ENCODE data around the gene PAN3. TPM values are rescaled to one million over a fixed set of nuclear protein-coding genes. Genes with fewer than 3 reads are reported as not detected.

The PAN3 gene
- total and polyA plus RNA-seq, 4 donors: 10.3 to 65.4 (median 23.5) TPM

DNA sequence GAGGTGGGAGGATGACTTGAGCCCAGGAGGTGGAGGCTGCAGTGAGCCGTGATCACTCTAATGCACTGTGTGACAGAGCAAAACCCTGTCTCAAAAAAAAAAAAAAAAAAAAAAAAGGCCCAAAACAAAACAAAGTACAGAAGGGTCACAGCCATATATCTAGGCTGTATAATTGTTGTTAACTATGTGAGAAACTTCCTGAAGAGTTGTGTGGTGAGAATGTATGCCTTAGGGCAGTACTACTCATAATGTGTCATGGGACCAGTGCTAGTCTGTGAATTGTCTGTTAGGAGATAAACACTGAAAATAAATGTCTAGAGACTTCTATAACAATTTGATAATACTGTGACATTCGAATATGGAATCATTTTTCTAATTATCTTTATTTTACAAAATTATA lies 43.1 kb downstream of the PAN3 start:
- H3K27me3 ChIP-seq (ENCODE audit: control insufficient read depth in 3 of 3, insufficient read depth in 3 of 3, low read length in 2 of 3): no peaks in the 10 kb centered on the region
- H3K27ac ChIP-seq (ENCODE audit: low read depth in 1 of 2, low read length in 1 of 2): no peak overlapping the region
- H3K4me1 ChIP-seq (ENCODE audit: control insufficient read depth in 5 of 5, insufficient read depth in 5 of 5, low read length in 5 of 5): peaks cover 0 to 1% (median 0%) of the 10 kb centered on the region in 5 donors
- no peaks in the 10 kb centered on the region for H3K9me3 ChIP-seq (ENCODE audit: control insufficient read depth in 4 of 4, insufficient read depth in 3 of 4, low read length in 3 of 4)
- no peak overlapping the region for H3K9ac ChIP-seq (ENCODE audit: insufficient read depth in 1 of 2, low read length in 2 of 2)
- no peak overlapping the region for H3K4me3 ChIP-seq
- 95% methylated on average over 2 of the region's 2 CpGs for WGBS, 2 donors
- DNase-seq: no peak
- TF ChIP-seq, protein P1, sequence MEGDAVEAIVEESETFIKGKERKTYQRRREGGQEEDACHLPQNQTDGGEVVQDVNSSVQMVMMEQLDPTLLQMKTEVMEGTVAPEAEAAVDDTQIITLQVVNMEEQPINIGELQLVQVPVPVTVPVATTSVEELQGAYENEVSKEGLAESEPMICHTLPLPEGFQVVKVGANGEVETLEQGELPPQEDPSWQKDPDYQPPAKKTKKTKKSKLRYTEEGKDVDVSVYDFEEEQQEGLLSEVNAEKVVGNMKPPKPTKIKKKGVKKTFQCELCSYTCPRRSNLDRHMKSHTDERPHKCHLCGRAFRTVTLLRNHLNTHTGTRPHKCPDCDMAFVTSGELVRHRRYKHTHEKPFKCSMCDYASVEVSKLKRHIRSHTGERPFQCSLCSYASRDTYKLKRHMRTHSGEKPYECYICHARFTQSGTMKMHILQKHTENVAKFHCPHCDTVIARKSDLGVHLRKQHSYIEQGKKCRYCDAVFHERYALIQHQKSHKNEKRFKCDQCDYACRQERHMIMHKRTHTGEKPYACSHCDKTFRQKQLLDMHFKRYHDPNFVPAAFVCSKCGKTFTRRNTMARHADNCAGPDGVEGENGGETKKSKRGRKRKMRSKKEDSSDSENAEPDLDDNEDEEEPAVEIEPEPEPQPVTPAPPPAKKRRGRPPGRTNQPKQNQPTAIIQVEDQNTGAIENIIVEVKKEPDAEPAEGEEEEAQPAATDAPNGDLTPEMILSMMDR (IDR thresholded peaks at IDR 0.05; ENCODE audit: control extremely low read depth, extremely low read depth): no peak
- no peak for ATAC-seq (ENCODE audit: insufficient read depth, low FRiP score)
- peaks cover 0 to 12% (median 3%) of the 10 kb centered on the region in 4 donors for H3K36me3 ChIP-seq (ENCODE audit: control insufficient read depth in 4 of 4, insufficient read depth in 4 of 4, low read length in 4 of 4)

DNA sequence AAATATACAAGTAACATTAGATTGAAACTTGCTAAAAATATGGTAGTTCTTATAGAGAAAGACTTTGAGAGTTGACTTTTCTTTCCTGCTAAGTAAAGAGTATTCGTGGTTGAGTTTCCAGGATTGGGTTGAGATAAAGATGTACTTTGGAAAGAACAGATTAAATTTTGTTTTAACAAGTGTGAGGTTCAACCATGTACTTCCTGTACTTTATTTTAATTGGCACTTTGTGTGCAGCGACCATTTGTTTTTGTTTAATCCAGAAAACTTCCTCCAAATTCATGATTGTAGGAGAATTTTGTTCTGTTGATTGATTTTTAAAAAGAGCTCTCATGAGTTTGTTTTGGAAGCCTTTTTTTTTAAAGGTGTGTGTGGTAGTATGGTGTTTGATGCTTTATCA lies 46.9 kb downstream of the PAN3 start:
- DNase-seq (no peak), ATAC-seq (ENCODE audit: insufficient read depth, low FRiP score) (no peak)
- Histone ChIP-seq H3K9ac (ENCODE audit: insufficient read depth in 1 of 2, low read length in 2 of 2) (no peak overlapping the region), H3K27ac (ENCODE audit: low read depth in 1 of 2, low read length in 1 of 2) (no peak overlapping the region), H3K9me3 (ENCODE audit: control insufficient read depth in 4 of 4, insufficient read depth in 3 of 4, low read length in 3 of 4) (no peaks in the 10 kb centered on the region), H3K27me3 (ENCODE audit: control insufficient read depth in 3 of 3, insufficient read depth in 3 of 3, low read length in 2 of 3) (no peaks in the 10 kb centered on the region), H3K36me3 (ENCODE audit: control insufficient read depth in 4 of 4, insufficient read depth in 4 of 4, low read length in 4 of 4) (peaks cover 0 to 6% (median under 1%) of the 10 kb centered on the region in 4 donors), H3K4me3 (no peak overlapping the region), H3K4me1 (ENCODE audit: control insufficient read depth in 5 of 5, insufficient read depth in 5 of 5, low read length in 5 of 5) (peaks cover 0 to 1% (median 0%) of the 10 kb centered on the region in 5 donors)
- TF ChIP-seq, protein P1 (IDR thresholded peaks at IDR 0.05; ENCODE audit: control extremely low read depth, extremely low read depth): no peak
- 36 to 48% methylated on average over 2 of the region's 2 CpGs for WGBS, 2 donors

DNA sequence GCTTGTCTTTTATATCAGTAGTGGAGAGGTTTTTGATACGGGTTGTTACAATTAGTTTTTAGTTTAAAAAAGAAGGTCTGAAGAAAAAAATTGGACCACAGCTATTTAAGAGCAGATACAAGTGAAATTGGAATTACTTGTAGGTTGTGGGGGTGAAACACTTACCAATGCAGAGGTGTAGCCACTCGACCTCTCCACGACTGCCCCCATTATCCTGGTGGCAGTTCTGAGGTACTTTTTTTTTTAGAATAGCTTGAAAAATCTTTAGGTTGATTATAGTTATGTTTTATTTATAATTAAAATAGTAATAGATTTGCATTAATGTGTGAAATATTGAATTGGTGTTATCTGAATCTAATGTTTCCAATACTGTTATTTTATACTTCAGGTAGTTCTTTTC lies 60.7 kb downstream of the PAN3 start:
- WGBS, 2 donors: 90 to 93% methylated on average over 3 of the region's 3 CpGs
- TF ChIP-seq, protein P1 (IDR thresholded peaks at IDR 0.05; ENCODE audit: control extremely low read depth, extremely low read depth): no peak
- Histone ChIP-seq H3K9ac (ENCODE audit: insufficient read depth in 1 of 2, low read length in 2 of 2) (no peak overlapping the region), H3K27ac (ENCODE audit: low read depth in 1 of 2, low read length in 1 of 2) (no peak overlapping the region), H3K36me3 (ENCODE audit: control insufficient read depth in 4 of 4, insufficient read depth in 4 of 4, low read length in 4 of 4) (peaks cover 4 to 6% (median 5%) of the 10 kb centered on the region in 4 donors), H3K4me3 (no peak overlapping the region), H3K9me3 (ENCODE audit: control insufficient read depth in 4 of 4, insufficient read depth in 3 of 4, low read length in 3 of 4) (no peaks in the 10 kb centered on the region), H3K4me1 (ENCODE audit: control insufficient read depth in 5 of 5, insufficient read depth in 5 of 5, low read length in 5 of 5) (no peaks in the 10 kb centered on the region), H3K27me3 (ENCODE audit: control insufficient read depth in 3 of 3, insufficient read depth in 3 of 3, low read length in 2 of 3) (no peaks in the 10 kb centered on the region)
- DNase-seq: no peak
- no peak for ATAC-seq (ENCODE audit: insufficient read depth, low FRiP score)

DNA sequence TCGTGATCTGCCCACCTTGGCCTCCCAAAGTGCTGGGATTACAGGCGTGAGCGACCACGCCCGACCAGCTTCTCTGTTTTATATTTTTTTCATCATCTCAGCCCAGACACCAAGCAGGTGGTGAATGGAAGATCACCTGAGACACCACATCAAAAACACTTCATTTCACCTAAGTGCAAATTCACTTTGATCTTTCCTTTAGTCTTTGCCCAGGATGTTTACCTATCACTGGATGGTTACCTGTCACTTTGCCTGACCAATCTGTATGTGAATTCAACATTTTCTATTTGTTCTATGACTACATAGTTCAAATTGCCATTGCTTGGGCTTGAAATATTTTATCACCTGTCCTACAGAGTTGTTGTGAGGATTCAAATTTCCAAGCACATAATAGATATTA lies 65.7 kb downstream of the PAN3 start:
- Histone ChIP-seq H3K4me1 (ENCODE audit: control insufficient read depth in 5 of 5, insufficient read depth in 5 of 5, low read length in 5 of 5) (no peaks in the 10 kb centered on the region), H3K36me3 (ENCODE audit: control insufficient read depth in 4 of 4, insufficient read depth in 4 of 4, low read length in 4 of 4) (peaks cover 0 to 7% (median 3%) of the 10 kb centered on the region in 4 donors), H3K9me3 (ENCODE audit: control insufficient read depth in 4 of 4, insufficient read depth in 3 of 4, low read length in 3 of 4) (no peaks in the 10 kb centered on the region), H3K27ac (ENCODE audit: low read depth in 1 of 2, low read length in 1 of 2) (no peak overlapping the region), H3K4me3 (no peak overlapping the region), H3K27me3 (ENCODE audit: control insufficient read depth in 3 of 3, insufficient read depth in 3 of 3, low read length in 2 of 3) (no peaks in the 10 kb centered on the region), H3K9ac (ENCODE audit: insufficient read depth in 1 of 2, low read length in 2 of 2) (no peak overlapping the region)
- TF ChIP-seq, protein P1 (IDR thresholded peaks at IDR 0.05; ENCODE audit: control extremely low read depth, extremely low read depth): no peak
- DNase-seq (no peak), ATAC-seq (ENCODE audit: insufficient read depth, low FRiP score) (no peak)
- WGBS, 2 donors: 97% methylated on average over 5 of the region's 5 CpGs

Data from lung (tissue), 12 donors.